CD4-positive, alpha-beta memory T cell (primary cell): ENCODE results near the gene UQCC3. TPM values are rescaled to one million over a fixed set of nuclear protein-coding genes. Genes with fewer than 3 reads are reported as not detected.

Experiments
- CTCF ChIA-PET: fragments of 350-600 bp; sonication (Branson Sonifier 250); formaldehyde crosslinking; loops from one replicate; lab custom pipeline; 2021; ENCODE audit warnings: inconsistent platforms; ENCODE audit not compliant: partially characterized antibody; lab: Charles Lee
- POLR2A ChIA-PET: fragments of 350-600 bp; sonication (Branson Sonifier 250); formaldehyde crosslinking; loops from one replicate; lab custom pipeline; 2021; ENCODE audit not compliant: partially characterized antibody; lab: Charles Lee
- DNase-seq, 5 donors: peaks; one replicate each; pipeline versions ENCODE4 v3.0.0 to v3.0.0-alpha.2; 2020 to 2022; ENCODE audit warnings: mixed read lengths in 1 of 5
- H3K27ac ChIP-seq: one replicate; pipeline ENCODE4 v1.7.0; 2013; ENCODE audit warnings: low read depth, low read length
- H3K27me3 ChIP-seq: 2 replicates; pipeline ENCODE4 v1.7.0; 2013; ENCODE audit warnings: mild to moderate bottlenecking, low read length, moderate library complexity; ENCODE audit not compliant: insufficient read depth
- H3K36me3 ChIP-seq: 2 replicates; pipeline ENCODE4 v1.7.0; 2013; ENCODE audit warnings: mild to moderate bottlenecking, low read length, moderate library complexity; ENCODE audit not compliant: insufficient read depth
- H3K4me1 ChIP-seq: 2 replicates; pipeline ENCODE4 v1.7.0; 2013; ENCODE audit warnings: mild to moderate bottlenecking, low read length, moderate library complexity; ENCODE audit not compliant: insufficient read depth
- H3K4me3 ChIP-seq, 2 donors: one replicate each; pipeline ENCODE4 v1.7.0; 2013; ENCODE audit warnings: low read length in 2 of 2, mild to moderate bottlenecking in 1 of 2
- H3K9me3 ChIP-seq, 2 donors: one replicate each; pipeline ENCODE4 v1.7.0; 2013; ENCODE audit warnings: low read length in 2 of 2, control low read depth in 1 of 2; ENCODE audit not compliant: control insufficient read depth in 1 of 2
- H3K27ac Mint-ChIP-seq, 7 donors: one replicate each; pipeline ENCODE4 v1.8.0; 2020 to 2021; ENCODE audit warnings: mixed read lengths in 7 of 7, mild to moderate bottlenecking in 6 of 7, inconsistent platforms in 3 of 7, moderate library complexity in 3 of 7
- H3K27me3 Mint-ChIP-seq, 2 donors: one replicate each; pipeline ENCODE4 v1.8.0; 2020 to 2021; ENCODE audit warnings: mixed read lengths in 2 of 2
- H3K36me3 Mint-ChIP-seq, 2 donors: one replicate each; pipeline ENCODE4 v1.8.0; 2020 to 2021; ENCODE audit warnings: mixed read lengths in 2 of 2, inconsistent platforms in 1 of 2, mild to moderate bottlenecking in 1 of 2
- H3K4me1 Mint-ChIP-seq, 4 donors: one replicate each; pipeline ENCODE4 v1.8.0; 2020 to 2021; ENCODE audit warnings: mixed read lengths in 4 of 4, mild to moderate bottlenecking in 1 of 4
- H3K4me3 Mint-ChIP-seq, 8 donors: one replicate each; pipeline ENCODE4 v1.8.0; 2020 to 2021; ENCODE audit warnings: mixed read lengths in 8 of 8, mild to moderate bottlenecking in 7 of 8, moderate library complexity in 6 of 8, inconsistent platforms in 3 of 8
- H3K9me3 Mint-ChIP-seq, 8 donors: one replicate each; pipeline ENCODE4 v1.8.0; 2020 to 2021; ENCODE audit warnings: mixed read lengths in 8 of 8, mild to moderate bottlenecking in 5 of 8, inconsistent platforms in 3 of 8, moderate library complexity in 1 of 8
- intact Hi-C: fragments of 100-400 bp; cut with micrococcal nuclease; formaldehyde crosslinking; loops from one replicate; pipeline ENCODE4 v1.15.1; 2023
- polyA plus RNA-seq, 2 donors: library from polyadenylated mRNA; unstranded; fragments of 300-500 nt; fragmentation: Illumina TruSeq; gene quantifications; one replicate each; pipeline ENCODE4 v1.2.3, GENCODE V29; 2021
- total RNA-seq, 2 experiments: library from RNA; stranded (reverse); gene quantifications; one replicate each; pipeline ENCODE4 v1.2.3, GENCODE V29; 2021

Gene UQCC3
- total and polyA plus RNA-seq, 4 experiments from 2014 or later, result 7.2 to 12.1 (median 9.6) TPM

GRCh38 chr11:62665075-62665598 is 6.3 kb upstream of the UQCC3 start, which contains the start of the genes C11orf98 and CSKMT:
C11orf98 (minus strand) TSS chr11:62665210; CDS start chr11:62665169, 41 bp downstream.
CSKMT (plus strand) TSS chr11:62665312; CDS start chr11:62665880, 568 bp downstream.
- intact Hi-C loops, result loop anchor here (1.0 to 2.0 kb wide), 9 partner anchors 12 to 92 kb away; partner anchors contain the start of genes EEF1G, EML3, GANAB and INTS5
- ChIA-PET CTCF (interaction anchor here (0.8 to 10.4 kb wide), 26 partner anchors 8 to 272 kb away, joined by 3 to 86 read pairs (median 4); partner anchors contain the start of genes B3GAT3, HNRNPUL2, INTS5 and LBHD1), POLR2A (interaction anchor here (0.6 to 19.7 kb wide), 62 partner anchors 9 to 1653 kb away, joined by 3 to 494 read pairs (median 6); partner anchors contain the start of genes AHNAK, B3GAT3, BSCL2 and EEF1G)
- peaks cover 15% of the 10 kb centered on the region for H3K36me3 ChIP-seq
- Mint-ChIP-seq H3K4me3 (peak within 1 kb of the TSS; percentile 92 to 98 (median 96)), H3K27me3 (no peaks in the 10 kb centered on the region), H3K36me3 (peaks cover 8 to 38% of the 10 kb centered on the region in 2 donors), H3K27ac (peak within 1 kb of the TSS; percentile 95 to 98 (median 96)), H3K9me3 (no peaks in the 10 kb centered on the region), H3K4me1 (peaks cover 15 to 55% (median 31%) of the 10 kb centered on the region in 4 donors)
- H3K9me3 ChIP-seq, result no peaks in the 10 kb centered on the region
- peak within 1 kb of the TSS; percentile 88 to 97 for H3K4me3 ChIP-seq
- no peaks in the 10 kb centered on the region for H3K27me3 ChIP-seq
- DNase-seq, result peak; percentile 94 to 96 (median 95)
- H3K4me1 ChIP-seq, result peaks cover 42% of the 10 kb centered on the region
- H3K27ac ChIP-seq, result peak within 1 kb of the TSS; percentile 73

- ChIA-PET POLR2A (interaction anchor here (0.6 to 19.7 kb wide), 57 partner anchors 10 to 1652 kb away, joined by 3 to 494 read pairs (median 7); partner anchors contain the start of genes B3GAT3, BSCL2, EEF1G and EML3), CTCF (interaction anchor here (0.9 to 10.4 kb wide), 20 partner anchors 7 to 273 kb away, joined by 3 to 86 read pairs (median 4); partner anchors contain the start of genes B3GAT3, HNRNPUL2, INTS5 and LBHD1)
- H3K36me3 ChIP-seq, result peaks cover 15% of the 10 kb centered on the region
- no peaks in the 10 kb centered on the region for H3K27me3 ChIP-seq
- peak overlapping the region; percentile 88 to 97 for H3K4me3 ChIP-seq
- Mint-ChIP-seq H3K27me3 (no peaks in the 10 kb centered on the region), H3K9me3 (no peaks in the 10 kb centered on the region), H3K36me3 (peaks cover 8 to 38% of the 10 kb centered on the region in 2 donors), H3K27ac (peak overlapping the region; percentile 95 to 98 (median 96)), H3K4me1 (peaks cover 15 to 61% (median 35%) of the 10 kb centered on the region in 4 donors), H3K4me3 (peak overlapping the region; percentile 92 to 98 (median 96))
- no peaks in the 10 kb centered on the region for H3K9me3 ChIP-seq
- peak overlapping the region; percentile 73 for H3K27ac ChIP-seq
- intact Hi-C loops, result loop anchor here (1.0 to 2.0 kb wide), 9 partner anchors 12 to 92 kb away; partner anchors contain the start of genes EEF1G, EML3, GANAB and INTS5
- H3K4me1 ChIP-seq, result peaks cover 48% of the 10 kb centered on the region
- DNase-seq, result peak; percentile 54 to 84 (median 58)
These were observed 5.7 kb upstream of the UQCC3 start for GRCh38 chr11:62665599-62666258.

GRCh38 chr11:62666259-62666926 is 5.1 kb upstream of the UQCC3 start:
- Histone ChIP-seq H3K9me3 (no peaks in the 10 kb centered on the region), H3K4me3 (peak overlapping the region; percentile 88 to 97), H3K4me1 (peaks cover 53% of the 10 kb centered on the region), H3K27me3 (no peaks in the 10 kb centered on the region), H3K36me3 (peaks cover 15% of the 10 kb centered on the region), H3K27ac (peak overlapping the region; percentile 73)
- no peaks in the 10 kb centered on the region for H3K27me3 Mint-ChIP-seq
- intact Hi-C loops, result no loop called here
- H3K4me3 Mint-ChIP-seq, result peak overlapping the region; percentile 92 to 98 (median 96)
- H3K9me3 Mint-ChIP-seq, result no peaks in the 10 kb centered on the region
- ChIA-PET CTCF (interaction anchor here (0.6 to 10.4 kb wide), 5 partner anchors 54 to 274 kb away, joined by 3 to 86 read pairs (median 6); partner anchors contain the start of genes EML3 and TUT1), POLR2A (interaction anchor here (0.6 to 19.7 kb wide), 30 partner anchors 10 to 215 kb away, joined by 3 to 494 read pairs (median 19); partner anchors contain the start of genes B3GAT3, BSCL2, EEF1G and EML3)
- H3K27ac Mint-ChIP-seq, result peak overlapping the region; percentile 82 to 98 (median 96)
- H3K4me1 Mint-ChIP-seq, result peaks cover 17 to 67% (median 40%) of the 10 kb centered on the region in 4 donors
- no peak for DNase-seq
- peaks cover 8 to 41% of the 10 kb centered on the region in 2 donors for H3K36me3 Mint-ChIP-seq

GRCh38 chr11:62667460-62667859 is 4.0 kb upstream of the UQCC3 start:
- no peaks in the 10 kb centered on the region for H3K27me3 ChIP-seq
- H3K4me3 Mint-ChIP-seq, result peak overlapping the region in 5 of 8 donors; percentile 92 to 98 (median 96)
- H3K4me1 ChIP-seq, result peaks cover 56% of the 10 kb centered on the region
- peaks cover 20 to 78% (median 46%) of the 10 kb centered on the region in 4 donors for H3K4me1 Mint-ChIP-seq
- H3K36me3 Mint-ChIP-seq, result peaks cover 12 to 51% of the 10 kb centered on the region in 2 donors
- no peak overlapping the region for H3K4me3 ChIP-seq
- H3K27me3 Mint-ChIP-seq, result no peaks in the 10 kb centered on the region
- DNase-seq, result no peak
- H3K9me3 ChIP-seq, result no peaks in the 10 kb centered on the region
- H3K36me3 ChIP-seq, result peaks cover 11% of the 10 kb centered on the region
- intact Hi-C loops, result no loop called here
- peak overlapping the region in 5 of 7 donors; percentile 14 to 98 (median 88) for H3K27ac Mint-ChIP-seq
- no peaks in the 10 kb centered on the region for H3K9me3 Mint-ChIP-seq
- CTCF ChIA-PET, result interaction anchor here (0.7 to 10.4 kb wide), 4 partner anchors 9 to 75 kb away, joined by 3 to 86 read pairs (median 4); partner anchors contain the start of genes EML3 and TUT1
- no peak overlapping the region for H3K27ac ChIP-seq
- POLR2A ChIA-PET, result interaction anchor here (0.6 to 19.7 kb wide), 16 partner anchors 10 to 188 kb away, joined by 3 to 494 read pairs (median 35); partner anchors contain the start of genes B3GAT3, BSCL2, EML3 and GANAB

GRCh38 chr11:62669420-62670161 is 1.9 kb upstream of the UQCC3 start:
- Histone ChIP-seq H3K4me1 (peaks cover 60% of the 10 kb centered on the region), H3K4me3 (no peak overlapping the region), H3K27me3 (no peaks in the 10 kb centered on the region), H3K27ac (no peak overlapping the region), H3K36me3 (peaks cover 3% of the 10 kb centered on the region), H3K9me3 (no peaks in the 10 kb centered on the region)
- intact Hi-C loops, result loop anchor here (2.0 kb wide), 1 partner anchor 17 kb away; the partner anchor contains the start of gene INTS5
- no peak for DNase-seq
- H3K27ac Mint-ChIP-seq, result peak overlapping the region; percentile 38 to 92 (median 89)
- no peaks in the 10 kb centered on the region for H3K9me3 Mint-ChIP-seq
- ChIA-PET POLR2A (interaction anchor here (1.7 to 19.7 kb wide), 13 partner anchors 11 to 172 kb away, joined by 3 to 494 read pairs (median 28); partner anchors contain the start of genes B3GAT3, BSCL2, EEF1G and EML3), CTCF (interaction anchor here (1.0 to 10.4 kb wide), 3 partner anchors 11 to 114 kb away, joined by 3 to 86 read pairs (median 4); partner anchors contain the start of gene TUT1)
- peaks cover 4 to 47% of the 10 kb centered on the region in 2 donors for H3K36me3 Mint-ChIP-seq
- H3K4me1 Mint-ChIP-seq, result peaks cover 15 to 81% (median 46%) of the 10 kb centered on the region in 4 donors
- no peaks in the 10 kb centered on the region for H3K27me3 Mint-ChIP-seq
- peak overlapping the region in 6 of 8 donors; percentile 15 to 99 (median 38) for H3K4me3 Mint-ChIP-seq
